ENCODE data around the gene ALOXE3.
"Not testable (repeated sequence)": the region's sequence is repeated elsewhere in the genome, so short reads cannot be mapped to it uniquely, and the experiment has no call there.

ALOXE3 gene

GRCh38 chr17:8087952-8088230 lies 30.4 kb downstream of the ALOXE3 start:
- no peak for DNase-seq

- no peak for DNase-seq
Measured at GRCh38 chr17:8087075-8087951, 31.0 kb downstream of the ALOXE3 start, which contains the start of gene ALOX12B. TSS of gene ALOX12B (minus strand) at chr17:8087716. CDS start at chr17:8087442, 274 bp downstream.

- no peak for DNase-seq
Measured at GRCh38 chr17:8084250-8084649, 34.1 kb downstream of the ALOXE3 start.

- no peak for DNase-seq
Measured at GRCh38 chr17:8082292-8082691, 36.0 kb downstream of the ALOXE3 start.

GRCh38 chr17:8081876-8082275 lies 36.4 kb downstream of the ALOXE3 start:
- DNase-seq = no peak

- no peak for DNase-seq
Measured at GRCh38 chr17:8080799-8081219, 37.5 kb downstream of the ALOXE3 start.

GRCh38 chr17:8080208-8080798 lies 38.0 kb downstream of the ALOXE3 start:
- no peak for DNase-seq

- peak; percentile 73 to 84 for DNase-seq
Measured at GRCh38 chr17:8079291-8080207, 38.8 kb downstream of the ALOXE3 start.

- DNase-seq = not testable (repeated sequence)
Measured at GRCh38 chr17:8077939-8078338, 40.4 kb downstream of the ALOXE3 start.

- DNase-seq = no peak
Measured at GRCh38 chr17:8076502-8077266, 41.6 kb downstream of the ALOXE3 start.

GRCh38 chr17:8075574-8076342 lies 42.6 kb downstream of the ALOXE3 start:
- no peak for DNase-seq

- DNase-seq = no peak
Measured at GRCh38 chr17:8075081-8075480, 43.2 kb downstream of the ALOXE3 start.

- no peak for DNase-seq
Measured at GRCh38 chr17:8074554-8074953, 43.8 kb downstream of the ALOXE3 start.

GRCh38 chr17:8073627-8074484 lies 44.5 kb downstream of the ALOXE3 start:
- DNase-seq = peak; percentile 53 to 54

- no peak for DNase-seq
Measured at GRCh38 chr17:8072729-8073461, 45.4 kb downstream of the ALOXE3 start.

GRCh38 chr17:8072341-8072728 lies 46.0 kb downstream of the ALOXE3 start:
- DNase-seq = no peak

- DNase-seq = no peak
Measured at GRCh38 chr17:8071496-8071895, 46.8 kb downstream of the ALOXE3 start.

- no peak for DNase-seq
Measured at GRCh38 chr17:8069587-8069860, 48.8 kb downstream of the ALOXE3 start.

- DNase-seq = no peak
Measured at GRCh38 chr17:8068736-8069586, 49.4 kb downstream of the ALOXE3 start.
